ENCODE results near the gene INF2. TPM values are rescaled to one million over a fixed set of nuclear protein-coding genes. Genes with fewer than 3 reads are reported as not detected.

Gene INF2
- total and polyA plus RNA-seq, 9 of the 15 experiments (the other 6 are each of a cell fraction or from before 2014, with no cell fraction given), result 0.56 to 31.3 (median 7.8) TPM

- Histone ChIP-seq H3K27ac (ENCODE audit: extremely low read depth, low read depth, low read length) (no peak overlapping the region), H4K20me1 (replicated peaks; ENCODE audit: control insufficient read depth, insufficient read depth, low read length) (no peaks in the 10 kb centered on the region; the same call in 1 of the 2 replicates), H3K79me2 (ENCODE audit: control insufficient read depth, insufficient read depth, low read length) (peaks cover 31% of the 10 kb centered on the region), H3K4me1 (replicated peaks in 1 of 2; ENCODE audit: control insufficient read depth in 2 of 2, insufficient read depth in 2 of 2, low read length in 2 of 2) (peaks cover 5 to 89% of the 10 kb centered on the region in 2 experiments; a peak in 4 of 5 replicates), H3K4me2 (ENCODE audit: insufficient read depth, low read length) (peak overlapping the region; percentile 66; the same call in 1 of the 2 replicates), H3K4me3 (no peak overlapping the region), H3K9me3 (replicated peaks; ENCODE audit: control insufficient read depth, insufficient read depth, low read depth, low read length) (no peaks in the 10 kb centered on the region), H3K36me3 (ENCODE audit: control insufficient read depth, insufficient read depth, low read length) (peaks cover 26% of the 10 kb centered on the region; the same call in 2 of the 3 replicates), H3K9ac (ENCODE audit: insufficient read depth in 1 of 2, low read depth in 2 of 2, low read length in 2 of 2) (peak overlapping the region in 1 of 2 experiments; percentile 91; a peak in 2 of 4 replicates), H2AFZ (ENCODE audit: low read depth, low read length) (no peak overlapping the region), H3K27me3 (ENCODE audit: control insufficient read depth in 2 of 2, insufficient read depth in 2 of 2, low read length in 2 of 2) (no peaks in the 10 kb centered on the region), H3K9me1 (ENCODE audit: control insufficient read depth, insufficient read depth, low read length) (no peaks in the 10 kb centered on the region)
- 76% methylated on average over 10 of the region's 16 CpGs for WGBS (ENCODE audit: insufficient coverage, low coverage, missing lambda C conversion rate)
- TSS peak; percentile 48 for BruUV-seq (replicated peaks)
- intact Hi-C loops (cut with micrococcal nuclease) (no loop called here), in situ Hi-C loops (cut with MboI) (no loop called here)
- DNase-seq (ENCODE audit: extremely low read depth in 1 of 4, low spot score in 3 of 4), result no peak
- CTCF ChIA-PET (ENCODE audit: low intra/inter-chr PET ratio), result no interaction called here
- no peak for ATAC-seq
- FAIRE-seq, result no peak
- POLR2A ChIA-PET, result interaction anchor here (0.6 kb wide), 1 partner anchor 1296 kb away, joined by 3 read pairs; no protein-coding TSS in a partner anchor
- TF ChIP-seq POLR2A (conservative IDR thresholded peaks at IDR 0.05), result no peak
- TF ChIP-seq AFF4 (CRISPR knock-in tag; IDR thresholded peaks at IDR 0.05), result no peak
- TF ChIP-seq HMG20A (CRISPR knock-in tag; conservative IDR thresholded peaks at IDR 0.05), result no peak
- no peak for TF ChIP-seq ZNF143 (CRISPR knock-in tag; IDR thresholded peaks at IDR 0.05)
- no peak for TF ChIP-seq TOE1 (IDR thresholded peaks at IDR 0.05; ENCODE audit: borderline replicate concordance)
- TF ChIP-seq TOE1 (CRISPR knock-in tag; IDR thresholded peaks at IDR 0.05; ENCODE audit: borderline replicate concordance, low read depth), result no peak
- no peak for TF ChIP-seq DEAF1 (CRISPR knock-in tag; IDR thresholded peaks at IDR 0.05)
- no peak for TF ChIP-seq TBP (optimal IDR thresholded peaks at IDR 0.05; ENCODE audit: low read depth, low read length)
- TF ChIP-seq ZFPM2 (CRISPR knock-in tag; IDR thresholded peaks at IDR 0.05), result no peak
- no peak for TF ChIP-seq ARID3A (IDR thresholded peaks at IDR 0.05; ENCODE audit: borderline replicate concordance, low read depth, low read length)
- TF ChIP-seq CREB3L1 (IDR thresholded peaks at IDR 0.05; ENCODE audit: borderline replicate concordance, low read depth), result no peak
- no peak for TF ChIP-seq RNF2 (IDR thresholded peaks at IDR 0.05)
- no peak for TF ChIP-seq HDAC3 (IDR thresholded peaks at IDR 0.05; ENCODE audit: borderline replicate concordance, partially characterized antibody)
Measured at GRCh38 chr14:104690861-104691455, 1.5 kb downstream of the INF2 start.

All from K562 (cell line).